Mononuclear cell (primary cell): ENCODE results near the gene CXCR4. TPM values are rescaled to one million over a fixed set of nuclear protein-coding genes. Genes with fewer than 3 reads are reported as not detected.
"Not testable (repeated sequence)": the region's sequence is repeated elsewhere in the genome, so short reads cannot be mapped to it uniquely, and the experiment has no call there.

Experiments
- H3K27me3 ChIP-seq: 2 replicates; pipeline ENCODE4 v1.6.0; 2011; ENCODE audit warnings: low read length, control low read depth; ENCODE audit not compliant: insufficient read depth
- H3K4me1 ChIP-seq: 2 replicates; pipeline ENCODE4 v1.5.1; 2011; ENCODE audit warnings: mild to moderate bottlenecking, low read length, control low read depth; ENCODE audit not compliant: insufficient read depth
- H3K4me3 ChIP-seq: 2 replicates; pipeline ENCODE4 v1.5.1; 2011; ENCODE audit warnings: mild to moderate bottlenecking, low read length, moderate library complexity
- H3K9me3 ChIP-seq: 2 replicates; pipeline ENCODE4 v1.5.1; 2011; ENCODE audit warnings: low read depth, mild to moderate bottlenecking, control low read depth, low read length
- total RNA-seq: library from RNA; depleted of rRNA; stranded (reverse); fragments of >200 nt; gene quantifications from one replicate; pipeline ENCODE4 v1.2.3, GENCODE V29; 2012

Gene CXCR4
- total RNA-seq, 1 donor = 1,915 TPM

GRCh38 chr2:136081582-136082210, 36.3 kb downstream of the CXCR4 start:
- Histone ChIP-seq H3K9me3 (no peaks in the 10 kb centered on the region), H3K27me3 (no peaks in the 10 kb centered on the region), H3K4me1 (no peaks in the 10 kb centered on the region), H3K4me3 (no peak overlapping the region)

- H3K9me3 ChIP-seq = no peaks in the 10 kb centered on the region
These were observed 37.8 kb downstream of the CXCR4 start for GRCh38 chr2:136080114-136080513.

GRCh38 chr2:136077107-136077506, 40.8 kb downstream of the CXCR4 start:
- no peaks in the 10 kb centered on the region for H3K9me3 ChIP-seq
- no peak overlapping the region for H3K4me3 ChIP-seq
- no peaks in the 10 kb centered on the region for H3K27me3 ChIP-seq
- H3K4me1 ChIP-seq = no peaks in the 10 kb centered on the region

More at GRCh38 chr2:136080114-136080513, 37.8 kb downstream of the CXCR4 start:
- no peak overlapping the region for H3K4me3 ChIP-seq
- H3K4me1 ChIP-seq = no peaks in the 10 kb centered on the region
- no peaks in the 10 kb centered on the region for H3K27me3 ChIP-seq

GRCh38 chr2:136075476-136075875, 42.5 kb downstream of the CXCR4 start:
- no peaks in the 10 kb centered on the region for H3K27me3 ChIP-seq
- H3K4me3 ChIP-seq = no peak overlapping the region
- H3K9me3 ChIP-seq = no peaks in the 10 kb centered on the region
- no peaks in the 10 kb centered on the region for H3K4me1 ChIP-seq

GRCh38 chr2:136072621-136073020, 45.3 kb downstream of the CXCR4 start:
- no peak overlapping the region for H3K4me3 ChIP-seq
- no peaks in the 10 kb centered on the region for H3K9me3 ChIP-seq
- no peaks in the 10 kb centered on the region for H3K27me3 ChIP-seq
- H3K4me1 ChIP-seq = no peaks in the 10 kb centered on the region

GRCh38 chr2:136071887-136072286, 46.1 kb downstream of the CXCR4 start:
- H3K27me3 ChIP-seq, H3K4me3 ChIP-seq, H3K9me3 ChIP-seq, H3K4me1 ChIP-seq: not testable (repeated sequence)

GRCh38 chr2:136070913-136071312, 47.0 kb downstream of the CXCR4 start:
- Histone ChIP-seq H3K4me1 (no peaks in the 10 kb centered on the region), H3K27me3 (no peaks in the 10 kb centered on the region), H3K4me3 (no peak overlapping the region), H3K9me3 (no peaks in the 10 kb centered on the region)

- no peak overlapping the region for H3K4me3 ChIP-seq
- peaks cover 8% of the 10 kb centered on the region for H3K4me1 ChIP-seq
- H3K27me3 ChIP-seq = no peaks in the 10 kb centered on the region
- H3K9me3 ChIP-seq = no peaks in the 10 kb centered on the region
These were observed 48.2 kb downstream of the CXCR4 start for GRCh38 chr2:136069773-136070172.

- H3K4me1 ChIP-seq = peaks cover 8% of the 10 kb centered on the region
- no peak overlapping the region for H3K4me3 ChIP-seq
- H3K9me3 ChIP-seq = no peaks in the 10 kb centered on the region
- H3K27me3 ChIP-seq = no peaks in the 10 kb centered on the region
These were observed 49.2 kb downstream of the CXCR4 start for GRCh38 chr2:136068581-136069227.

GRCh38 chr2:136067897-136068580, 49.9 kb downstream of the CXCR4 start:
- Histone ChIP-seq H3K4me1 (peaks cover 8% of the 10 kb centered on the region), H3K9me3 (no peaks in the 10 kb centered on the region), H3K27me3 (no peaks in the 10 kb centered on the region), H3K4me3 (no peak overlapping the region)

GRCh38 chr2:136067459-136067858, 50.5 kb downstream of the CXCR4 start:
- Histone ChIP-seq H3K4me1 (peaks cover 8% of the 10 kb centered on the region), H3K27me3 (no peaks in the 10 kb centered on the region), H3K4me3 (no peak overlapping the region), H3K9me3 (no peaks in the 10 kb centered on the region)

GRCh38 chr2:136065907-136066306, 52.0 kb downstream of the CXCR4 start:
- no peak overlapping the region for H3K4me3 ChIP-seq
- H3K4me1 ChIP-seq = peaks cover 8% of the 10 kb centered on the region
- no peaks in the 10 kb centered on the region for H3K9me3 ChIP-seq
- H3K27me3 ChIP-seq = no peaks in the 10 kb centered on the region

- no peaks in the 10 kb centered on the region for H3K9me3 ChIP-seq
- no peak overlapping the region for H3K4me3 ChIP-seq
- H3K4me1 ChIP-seq = peaks cover 8% of the 10 kb centered on the region
- H3K27me3 ChIP-seq = no peaks in the 10 kb centered on the region
These were observed 52.6 kb downstream of the CXCR4 start for GRCh38 chr2:136065384-136065783.
